ENCODE results near the gene YES1.

GRCh38 chr18:755506-755905 lies 56.5 kb downstream of the YES1 start:
- TF ChIP-seq, protein P1, sequence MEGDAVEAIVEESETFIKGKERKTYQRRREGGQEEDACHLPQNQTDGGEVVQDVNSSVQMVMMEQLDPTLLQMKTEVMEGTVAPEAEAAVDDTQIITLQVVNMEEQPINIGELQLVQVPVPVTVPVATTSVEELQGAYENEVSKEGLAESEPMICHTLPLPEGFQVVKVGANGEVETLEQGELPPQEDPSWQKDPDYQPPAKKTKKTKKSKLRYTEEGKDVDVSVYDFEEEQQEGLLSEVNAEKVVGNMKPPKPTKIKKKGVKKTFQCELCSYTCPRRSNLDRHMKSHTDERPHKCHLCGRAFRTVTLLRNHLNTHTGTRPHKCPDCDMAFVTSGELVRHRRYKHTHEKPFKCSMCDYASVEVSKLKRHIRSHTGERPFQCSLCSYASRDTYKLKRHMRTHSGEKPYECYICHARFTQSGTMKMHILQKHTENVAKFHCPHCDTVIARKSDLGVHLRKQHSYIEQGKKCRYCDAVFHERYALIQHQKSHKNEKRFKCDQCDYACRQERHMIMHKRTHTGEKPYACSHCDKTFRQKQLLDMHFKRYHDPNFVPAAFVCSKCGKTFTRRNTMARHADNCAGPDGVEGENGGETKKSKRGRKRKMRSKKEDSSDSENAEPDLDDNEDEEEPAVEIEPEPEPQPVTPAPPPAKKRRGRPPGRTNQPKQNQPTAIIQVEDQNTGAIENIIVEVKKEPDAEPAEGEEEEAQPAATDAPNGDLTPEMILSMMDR (IDR thresholded peaks at IDR 0.05) = no peak
- TF ChIP-seq EP300 (IDR thresholded peaks at IDR 0.05; ENCODE audit: low read depth) (no peak), POLR2A (IDR thresholded peaks at IDR 0.05) (no peak)

All from transverse colon (tissue), 3 donors.